IPS DF 4.7 (cell line): Measurements from ENCODE around the gene RAPGEF3.

ENCODE experiments used
- DNase-seq: peaks from one replicate; pipeline ENCODE4 v3.0.0-alpha.2; 2013; ENCODE audit warnings: low spot score; ENCODE audit errors: extremely low read depth

RAPGEF3 gene

GRCh38 chr12:47791351-47791746, 32.7 kb upstream of the RAPGEF3 start:
- no peak for DNase-seq

- no peak for DNase-seq
Measured at GRCh38 chr12:47790676-47791350, 32.1 kb upstream of the RAPGEF3 start.

DNA sequence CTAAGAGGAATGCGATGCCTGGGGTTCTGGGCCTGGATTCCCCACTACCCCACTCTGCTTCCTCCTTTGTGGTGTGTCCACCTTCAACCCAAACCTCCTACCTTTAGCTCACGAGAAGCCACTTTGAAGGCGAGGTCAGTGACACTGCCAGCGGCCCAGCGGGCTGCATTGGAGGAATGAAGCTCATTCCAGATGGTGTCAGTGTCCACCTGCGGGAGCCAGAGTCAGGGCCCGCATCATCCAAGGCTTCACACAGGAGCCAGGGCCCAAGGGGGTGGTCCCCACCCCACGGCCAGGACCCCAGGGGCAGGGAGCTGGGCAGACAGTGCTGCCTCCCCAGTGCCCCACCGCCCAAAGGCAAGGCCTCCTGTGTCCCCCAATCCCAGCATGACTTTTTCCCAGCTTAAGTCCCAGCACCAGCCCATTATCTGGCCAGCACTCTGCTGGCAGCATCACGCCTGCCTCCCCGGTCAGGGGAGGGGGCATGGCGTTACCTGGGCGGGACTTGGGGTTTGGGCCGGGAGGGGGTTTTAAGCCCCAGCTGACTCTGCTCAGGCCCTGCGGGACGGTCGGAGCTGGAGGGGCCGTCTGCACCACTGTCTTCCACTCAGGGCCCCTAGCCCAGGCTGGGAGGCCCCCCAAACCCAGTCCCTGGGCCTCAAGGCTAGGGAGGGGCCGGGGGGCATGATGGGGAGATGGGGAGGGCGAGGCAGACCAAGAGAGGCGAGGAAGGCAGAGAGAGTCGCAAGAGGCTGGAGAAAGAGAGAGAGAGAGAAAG, 31.2 kb upstream of the RAPGEF3 start:
- no peak for DNase-seq

GRCh38 chr12:47789141-47789540, 30.5 kb upstream of the RAPGEF3 start:
- DNase-seq: no peak

- DNase-seq: no peak
Measured at GRCh38 chr12:47787596-47788319, 29.1 kb upstream of the RAPGEF3 start.

DNA sequence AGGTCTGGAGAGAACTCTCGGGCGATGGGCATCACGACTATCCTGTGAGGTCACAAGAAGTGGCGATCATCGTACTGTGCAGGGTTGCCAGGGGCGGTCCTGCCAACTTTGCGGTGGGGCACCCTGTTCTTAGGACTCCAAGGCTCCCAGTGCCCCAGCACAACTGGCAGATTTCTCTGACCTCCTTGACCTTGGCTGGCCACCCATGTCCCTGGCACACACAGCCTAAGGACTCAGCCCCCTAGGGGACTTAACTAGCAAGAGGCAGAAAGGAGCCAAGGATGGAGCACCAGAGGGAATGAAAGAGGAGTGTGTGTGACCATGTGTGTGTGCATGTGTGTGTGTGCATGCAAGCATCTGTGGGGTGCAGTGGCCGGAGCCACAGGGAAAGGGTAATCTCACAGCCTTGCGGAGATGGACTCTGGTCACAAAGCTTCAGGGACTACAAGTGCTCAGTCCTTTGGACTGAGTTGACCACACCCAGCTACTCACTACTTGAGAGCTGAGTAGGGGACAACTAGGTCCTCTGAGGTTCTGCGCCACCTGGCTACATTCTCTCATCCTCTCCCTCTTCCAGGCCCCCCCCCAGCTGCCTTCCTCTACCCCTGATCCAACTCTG, 28.1 kb upstream of the RAPGEF3 start:
- DNase-seq: no peak

DNA sequence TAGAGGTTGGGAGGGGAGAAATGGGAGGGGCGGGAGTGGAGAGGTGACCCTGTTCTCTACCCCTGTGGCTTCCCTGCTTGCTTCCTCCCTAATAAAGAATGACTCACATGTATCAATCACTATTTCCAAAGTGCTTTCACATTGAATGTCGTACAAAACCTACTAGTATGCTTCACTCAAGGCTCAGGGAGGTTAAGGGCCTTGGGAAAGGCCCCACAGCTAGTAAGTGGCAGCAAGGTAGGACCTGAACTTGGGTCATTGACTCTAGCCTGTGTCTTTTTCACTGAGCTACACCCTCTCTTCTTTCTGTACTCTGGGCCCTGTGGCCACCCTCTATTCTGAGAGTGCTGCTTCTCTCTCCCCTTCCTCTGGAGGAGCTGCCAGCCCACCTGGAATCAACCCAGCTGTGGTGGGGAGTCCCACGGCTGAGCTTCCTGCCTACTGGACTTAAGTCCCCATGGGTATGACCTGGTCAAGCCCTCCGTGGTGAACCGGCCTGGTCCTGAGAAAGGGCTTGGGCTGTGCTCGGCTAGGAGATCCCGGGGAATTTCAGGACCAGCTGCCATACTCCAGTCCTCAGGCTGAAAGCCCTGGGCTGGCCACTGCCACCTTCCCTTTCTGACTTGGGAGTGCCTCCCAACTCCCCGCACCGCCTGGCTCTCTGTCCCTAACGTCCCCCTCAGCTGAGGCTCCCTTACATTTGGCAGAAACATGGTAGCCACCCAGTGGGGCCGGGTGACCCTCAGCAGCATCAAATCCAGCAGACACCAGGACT, 27.4 kb upstream of the RAPGEF3 start:
- DNase-seq: no peak

GRCh38 chr12:47785036-47785886, 26.6 kb upstream of the RAPGEF3 start:
- DNase-seq: no peak

- no peak for DNase-seq
Measured at GRCh38 chr12:47783821-47784819, 25.4 kb upstream of the RAPGEF3 start.

- no peak for DNase-seq
Measured at GRCh38 chr12:47783024-47783755, 24.5 kb upstream of the RAPGEF3 start.

GRCh38 chr12:47782372-47782770, 23.7 kb upstream of the RAPGEF3 start:
- no peak for DNase-seq

- DNase-seq: no peak
Measured at GRCh38 chr12:47781479-47782371, 23.0 kb upstream of the RAPGEF3 start.

GRCh38 chr12:47779943-47780504, 21.3 kb upstream of the RAPGEF3 start:
- no peak for DNase-seq

DNA sequence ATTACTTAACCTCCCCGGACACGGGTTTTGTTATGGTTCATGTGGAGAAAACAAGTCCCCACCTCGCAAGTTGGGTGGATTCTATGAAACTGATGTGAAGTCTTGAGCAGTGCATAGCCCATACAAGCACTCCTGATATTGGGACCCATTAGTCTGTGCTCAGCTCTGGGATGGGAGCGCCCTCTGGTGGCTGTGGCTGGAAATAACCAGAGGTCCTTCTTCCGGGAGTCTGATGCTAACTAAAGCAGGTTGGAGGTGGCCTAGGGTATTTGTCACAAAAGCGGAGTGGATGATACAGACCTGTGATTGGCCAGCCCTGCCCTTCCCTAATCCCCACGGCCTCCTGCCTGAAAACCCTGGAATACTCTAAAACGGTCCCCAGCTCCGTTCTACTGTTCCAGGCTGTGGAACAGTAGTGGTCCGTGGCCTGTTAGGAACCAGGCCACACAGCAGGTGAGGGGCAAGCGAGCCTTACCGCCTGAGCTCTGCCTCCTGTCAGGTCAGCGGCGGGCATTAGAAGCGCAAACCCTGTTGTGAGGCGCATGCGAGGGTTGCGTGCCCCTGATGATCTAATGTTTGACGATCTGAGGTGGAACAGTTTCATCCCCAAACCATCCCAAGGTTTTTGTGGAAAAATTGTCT, 20.7 kb upstream of the RAPGEF3 start:
- DNase-seq: peak; percentile 94

DNA sequence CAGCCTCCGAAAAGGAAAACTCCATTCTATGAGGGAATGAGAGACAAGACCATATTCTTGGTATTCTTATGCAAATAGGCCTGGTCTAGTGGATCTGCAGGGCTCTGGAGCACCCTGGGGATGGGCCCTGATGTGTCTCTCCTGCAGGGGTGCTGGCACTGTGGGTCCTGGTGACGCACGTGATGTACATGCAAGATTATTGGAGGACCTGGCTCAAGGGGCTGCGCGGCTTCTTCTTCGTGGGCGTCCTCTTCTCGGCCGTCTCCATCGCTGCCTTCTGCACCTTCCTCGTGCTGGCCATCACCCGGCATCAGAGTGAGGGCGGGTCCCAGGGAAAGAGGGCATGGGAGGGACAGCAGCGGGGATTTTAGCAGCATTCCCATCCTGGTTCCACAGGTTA, 20.2 kb upstream of the RAPGEF3 start:
- no peak for DNase-seq
